Measurements from ENCODE around the gene FBXL13.
"Not testable (repeated sequence)": the region's sequence is repeated elsewhere in the genome, so short reads cannot be mapped to it uniquely, and the experiment has no call there.

Gene FBXL13

DNA sequence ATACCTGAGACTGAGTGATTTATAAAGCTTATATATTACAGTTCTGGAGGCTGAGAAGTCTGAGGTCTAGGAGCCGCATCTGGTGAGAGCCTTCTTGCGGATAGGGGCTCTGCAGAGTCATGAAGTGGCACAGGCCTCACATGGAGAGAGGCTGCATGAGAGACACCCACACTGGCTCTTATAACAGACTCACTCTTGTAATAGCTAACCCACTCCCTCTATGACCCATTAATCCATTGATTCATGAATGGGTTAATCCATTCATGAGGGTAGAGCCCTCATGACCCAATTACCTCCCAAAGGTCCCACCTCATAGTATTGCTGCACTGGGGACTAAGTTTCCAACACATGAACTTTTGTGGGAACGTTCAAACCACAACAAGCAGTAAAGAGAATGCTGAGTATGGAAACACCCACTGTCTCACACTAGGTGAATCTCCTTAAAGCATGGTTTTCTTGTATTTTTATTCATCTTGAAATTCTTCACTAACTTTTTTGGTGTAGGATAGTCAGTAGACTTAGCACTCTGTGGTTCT, 304.9 kb downstream of the FBXL13 start:
- not testable (repeated sequence) for DNase-seq (ENCODE audit: low read depth in 1 of 2, low spot score in 1 of 2)

DNA sequence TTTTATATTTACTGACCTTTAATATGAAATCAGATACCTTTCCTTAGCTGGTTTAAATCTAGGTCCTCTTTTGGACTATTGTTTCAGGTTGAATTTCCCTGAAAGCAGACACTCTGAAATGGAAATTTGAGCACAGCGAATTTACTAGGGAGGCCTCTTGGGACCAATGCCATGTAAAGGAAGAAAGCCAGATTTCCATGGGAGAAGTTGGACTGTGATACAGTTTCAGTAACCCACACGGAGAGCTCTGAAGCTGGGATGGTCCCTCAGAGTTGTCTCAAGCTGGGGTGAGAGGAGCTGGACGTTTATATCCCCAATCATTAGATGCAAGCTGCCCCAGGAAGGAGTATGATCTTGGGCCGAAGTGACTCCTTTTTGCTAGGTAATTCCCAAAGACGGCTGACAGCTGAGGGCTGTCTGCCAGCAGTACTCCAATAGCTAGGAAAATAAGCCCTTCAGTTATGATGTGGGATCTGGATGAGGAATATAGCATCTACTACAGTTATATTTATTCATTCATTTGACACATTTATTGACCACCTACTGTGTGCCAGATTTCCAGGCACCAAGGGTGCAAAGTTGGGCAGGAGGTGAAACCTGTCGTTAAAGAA, 311.2 kb downstream of the FBXL13 start:
- DNase-seq (ENCODE audit: low read depth in 1 of 2, low spot score in 1 of 2), result not testable (repeated sequence)
